GM12892 (cell line): Measurements from ENCODE around the gene SLCO3A1.

ENCODE experiments used
- POLR2A ChIP-seq: IDR thresholded peaks from 2 replicates; pipeline ENCODE4 v1.6.1; 2011; ENCODE audit warnings: low read depth, low read length, control low read depth
- TAF1 ChIP-seq: IDR thresholded peaks from 2 replicates; pipeline ENCODE4 v1.6.1; 2011; ENCODE audit warnings: low read depth, mild to moderate bottlenecking, control low read depth, low read length, borderline replicate concordance

DNA sequence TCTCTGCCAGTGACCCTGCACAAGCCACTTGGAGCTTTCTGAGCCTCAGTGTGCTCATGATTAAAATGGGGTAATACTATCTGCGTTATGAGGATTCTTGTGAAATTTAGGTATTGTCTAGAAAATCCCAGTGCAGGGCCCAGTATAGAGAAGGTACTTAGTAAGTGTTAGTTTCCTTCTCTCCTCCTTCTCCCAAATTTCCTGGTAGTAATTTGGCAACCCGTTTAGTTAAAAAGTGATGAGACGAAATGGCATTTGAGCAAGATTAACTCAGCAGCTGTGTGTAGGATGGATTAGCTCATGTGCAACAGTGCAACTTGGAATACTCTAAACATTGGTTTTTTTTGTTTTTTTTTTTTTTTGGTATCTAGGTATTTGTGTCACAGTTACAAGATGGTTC lies 84.6 kb downstream of the SLCO3A1 start:
- TF ChIP-seq POLR2A (no peak), TAF1 (no peak)
